K562 (cell line): ENCODE results near the gene HARS1. TPM values are rescaled to one million over a fixed set of nuclear protein-coding genes. Genes with fewer than 3 reads are reported as not detected.

Experiments
- BCLAF1 ChIP-seq, 2 experiments: fragments of 450-650 bp in 1 of 2; IDR thresholded peaks; 2 replicates each; pipeline ENCODE4 v1.6.1; 2011 to 2017; ENCODE audit warnings: low read depth in 2 of 2, antibody characterized with exemption in 1 of 2, borderline replicate concordance in 1 of 2, low read length in 1 of 2, mild to moderate bottlenecking in 1 of 2, mixed read lengths in 1 of 2; ENCODE audit not compliant: control insufficient read depth in 1 of 2
- DLX4 ChIP-seq: fragments of 250-450 bp; sonication (Bioruptor Pico); IDR thresholded peaks from 2 replicates; pipeline ENCODE4 v1.6.1; 2021; ENCODE audit warnings: mild to moderate bottlenecking
- IRF9 ChIP-seq: fragments of 450-650 bp; IDR thresholded peaks from 2 replicates; pipeline ENCODE4 v1.6.1; 2016; ENCODE audit warnings: missing biosample characterization, missing genetic modification characterization
- KAT7 ChIP-seq: sonication (generic); formaldehyde crosslinking; IDR thresholded peaks from 2 replicates; pipeline ENCODE4 v1.8.0; 2022; ENCODE audit warnings: missing genetic modification reagents, mild to moderate bottlenecking, borderline replicate concordance
- NELFE ChIP-seq: IDR thresholded peaks from 2 replicates; pipeline ENCODE4 v1.6.1; 2011; ENCODE audit warnings: mild to moderate bottlenecking; ENCODE audit not compliant: insufficient read depth, insufficient read length
- NEUROD1 ChIP-seq: fragments of 150-350 bp; IDR thresholded peaks from 2 replicates; pipeline ENCODE4 v1.6.1; 2014; ENCODE audit warnings: borderline replicate concordance, low read length, low read depth; ENCODE audit not compliant: partially characterized antibody
- SP2 ChIP-seq: IDR thresholded peaks from 2 replicates; pipeline ENCODE4 v1.6.1; 2011; ENCODE audit warnings: mild to moderate bottlenecking, low read depth, low read length, moderate library complexity; ENCODE audit not compliant: poor library complexity, severe bottlenecking; ENCODE audit errors: extremely low read depth
- YY1 ChIP-seq, 3 experiments: IDR thresholded peaks; 2 replicates each; pipeline ENCODE4 v1.6.1; 2011; ENCODE audit warnings: low read length in 2 of 3, mild to moderate bottlenecking in 2 of 3, moderate library complexity in 2 of 3, borderline replicate concordance in 1 of 3, control low read depth in 1 of 3, low read depth in 1 of 3; ENCODE audit not compliant: insufficient read depth in 3 of 3, insufficient replicate concordance in 2 of 3, control insufficient read depth in 1 of 3, insufficient read length in 1 of 3; ENCODE audit errors: extremely low read depth in 1 of 3
- ZNF12 ChIP-seq: sonication (generic); formaldehyde crosslinking; IDR thresholded peaks from 2 replicates; pipeline ENCODE4 v1.4.0; 2020; ENCODE audit warnings: mild to moderate bottlenecking, missing genetic modification reagents
- ZNF586 ChIP-seq: fragments of 450-650 bp; formaldehyde crosslinking; conservative IDR thresholded peaks from 2 replicates; pipeline ENCODE4 v1.4.0; 2020; ENCODE audit warnings: mild to moderate bottlenecking, moderate library complexity
- ZNF592 ChIP-seq: fragments of 450-650 bp; IDR thresholded peaks from 2 replicates; pipeline ENCODE4 v1.6.1; 2017; ENCODE audit warnings: antibody characterized with exemption, mild to moderate bottlenecking
- polyA plus RNA-seq, 8 experiments: library from polyadenylated mRNA; depleted of rRNA in 4 of 8; stranded (reverse) in 5 of 8; unstranded in 3 of 8; fragments of >200 nt; fragmentation: Nextera tagmentation in 2 of 8; fragmentation: Illumina TruSeq in 1 of 8; extraction: Ambion mirVana in 2 of 8; extraction: Trizol in 1 of 8; gene quantifications; 2 replicates each; pipeline versions ENCODE4 v1.2.1 to v1.2.3, GENCODE V29; 2011 to 2014; ENCODE audit warnings: inconsistent platforms in 1 of 8, missing spikeins in 1 of 8
- total RNA-seq, 7 experiments: library from RNA; depleted of rRNA in 6 of 7; stranded (reverse); fragments of >200 nt in 6 of 7; fragmentation: Illumina TruSeq in 2 of 7; extraction: Trizol in 2 of 7; gene quantifications; 2 replicates each; pipeline versions ENCODE4 v1.2.1 to v1.2.3, GENCODE V29; 2011 to 2021; ENCODE audit warnings: low replicate concordance in 1 of 7

The HARS1 gene
- total and polyA plus RNA-seq, 9 of the 15 experiments (the other 6 are each of a cell fraction or from before 2014, with no cell fraction given), result 13.5 to 88.5 (median 75.2) TPM

GRCh38 chr5:140664359-140665119 is 26.6 kb downstream of the HARS1 start, which contains the start of gene WDR55 (continued):
- 0 out of 2 replicates have a peak, but pooled peaks have one; percentile 33 for TF ChIP-seq ZNF592
- TF ChIP-seq DLX4 (CRISPR knock-in tag), result no peak
- TF ChIP-seq ZNF12 (CRISPR knock-in tag), result peak; percentile 100
- TF ChIP-seq YY1 (IDR thresholded peaks at IDR 0.05; ENCODE audit: borderline replicate concordance in 1 of 3, control insufficient read depth in 1 of 3, extremely low read depth in 1 of 3, insufficient read depth in 3 of 3, insufficient read length in 1 of 3, insufficient replicate concordance in 2 of 3, low read depth in 1 of 3, low read length in 2 of 3), result peak in 1 of 3 experiments; percentile 53
- no peak for TF ChIP-seq ZNF586 (CRISPR knock-in tag)
- TF ChIP-seq NELFE, result no peak
- TF ChIP-seq NEUROD1, result peak; percentile 14
- TF ChIP-seq KAT7 (CRISPR knock-in tag), result no peak
- no peak for TF ChIP-seq IRF9 (tag)
- peak in 1 of 2 experiments; percentile 82; a peak in 1 of 4 replicates for TF ChIP-seq BCLAF1 (IDR thresholded peaks at IDR 0.05; ENCODE audit: borderline replicate concordance in 1 of 2, control insufficient read depth in 1 of 2, low read depth in 2 of 2, low read length in 1 of 2)
- TF ChIP-seq SP2, result no peak
